DND-41 (cell line): ENCODE measurements around the gene DCAF8L2.

ENCODE experiments used
- EZH2 ChIP-seq: IDR thresholded peaks from 3 replicates; pipeline ENCODE4 v1.6.1; 2012; ENCODE audit warnings: borderline replicate concordance, low read depth, mild to moderate bottlenecking, moderate library complexity, low read length, inconsistent platforms; ENCODE audit not compliant: severe bottlenecking
- TF ChIP-seq, protein P1 (sequence below): IDR thresholded peaks from 2 replicates; pipeline ENCODE4 v1.5.1; 2012; ENCODE audit warnings: borderline replicate concordance, low read length, moderate library complexity, mild to moderate bottlenecking; ENCODE audit not compliant: poor library complexity, severe bottlenecking; ENCODE audit errors: extremely low read depth

GRCh38 chrX:27591938-27592337 lies 1.8 kb downstream of the DCAF8L2 start:
- TF ChIP-seq, protein P1, sequence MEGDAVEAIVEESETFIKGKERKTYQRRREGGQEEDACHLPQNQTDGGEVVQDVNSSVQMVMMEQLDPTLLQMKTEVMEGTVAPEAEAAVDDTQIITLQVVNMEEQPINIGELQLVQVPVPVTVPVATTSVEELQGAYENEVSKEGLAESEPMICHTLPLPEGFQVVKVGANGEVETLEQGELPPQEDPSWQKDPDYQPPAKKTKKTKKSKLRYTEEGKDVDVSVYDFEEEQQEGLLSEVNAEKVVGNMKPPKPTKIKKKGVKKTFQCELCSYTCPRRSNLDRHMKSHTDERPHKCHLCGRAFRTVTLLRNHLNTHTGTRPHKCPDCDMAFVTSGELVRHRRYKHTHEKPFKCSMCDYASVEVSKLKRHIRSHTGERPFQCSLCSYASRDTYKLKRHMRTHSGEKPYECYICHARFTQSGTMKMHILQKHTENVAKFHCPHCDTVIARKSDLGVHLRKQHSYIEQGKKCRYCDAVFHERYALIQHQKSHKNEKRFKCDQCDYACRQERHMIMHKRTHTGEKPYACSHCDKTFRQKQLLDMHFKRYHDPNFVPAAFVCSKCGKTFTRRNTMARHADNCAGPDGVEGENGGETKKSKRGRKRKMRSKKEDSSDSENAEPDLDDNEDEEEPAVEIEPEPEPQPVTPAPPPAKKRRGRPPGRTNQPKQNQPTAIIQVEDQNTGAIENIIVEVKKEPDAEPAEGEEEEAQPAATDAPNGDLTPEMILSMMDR, result no peak
- no peak for TF ChIP-seq EZH2
